Inflammatory macrophage treated with lipopolysaccharide for 1 hour (primary cell): ENCODE measurements around the gene ANKRD60.
A peak's percentile ranks its signal among the peaks of the same experiment; 100 is the strongest.

Experiments used
- DNase-seq, 2 donors: peaks; one replicate each; pipeline ENCODE4 v3.0.0-alpha.2; 2020 to 2022

Gene ANKRD60

DNA sequence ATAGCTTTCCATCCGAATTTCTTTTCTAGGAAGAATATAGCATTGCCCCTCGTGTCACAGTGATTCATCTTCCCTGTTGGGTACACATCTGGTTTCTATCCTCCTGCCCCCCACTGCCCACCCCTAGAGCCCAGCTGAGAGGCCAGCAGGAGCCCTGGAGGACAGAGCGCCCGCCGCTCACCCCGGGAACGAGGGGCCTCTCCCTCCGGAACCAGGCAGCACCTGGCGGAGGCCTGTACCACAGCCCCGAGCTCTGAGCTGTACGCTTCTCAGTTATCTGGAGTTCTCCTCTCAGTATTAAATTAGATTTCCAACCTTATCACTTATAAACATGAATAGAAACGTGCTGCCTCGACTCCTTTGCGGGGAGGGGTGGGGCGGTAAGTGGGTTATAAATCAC is 6.0 kb downstream of the ANKRD60 start:
- no peak for DNase-seq

- peak in 1 of 2 donors; percentile 40 for DNase-seq
Measured at GRCh38 chr20:58219342-58219700, 9.1 kb downstream of the ANKRD60 start.

- no peak for DNase-seq
Measured at GRCh38 chr20:58218665-58219341, 9.7 kb downstream of the ANKRD60 start.

DNA sequence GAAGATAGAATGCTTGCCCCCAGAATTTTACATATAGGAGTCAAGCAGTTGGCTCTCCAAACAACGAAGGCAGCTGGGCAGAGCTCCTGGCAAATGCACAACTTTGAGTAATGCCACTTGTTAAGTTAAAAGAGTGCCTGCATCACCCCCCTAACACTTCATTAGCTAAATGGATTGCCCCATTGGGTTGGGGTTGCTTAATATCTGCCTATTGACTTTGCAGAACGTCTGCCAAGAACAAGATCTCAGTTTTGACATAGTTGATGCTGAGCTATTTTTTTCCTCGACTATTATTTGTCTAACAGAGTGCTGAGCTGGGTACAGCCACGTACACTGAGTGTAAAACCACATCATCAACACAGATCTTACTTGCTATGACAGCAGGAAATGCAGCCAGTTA is 12.1 kb downstream of the ANKRD60 start:
- no peak for DNase-seq

GRCh38 chr20:58215116-58215515 is 13.3 kb downstream of the ANKRD60 start:
- no peak for DNase-seq

GRCh38 chr20:58214310-58214709 is 14.1 kb downstream of the ANKRD60 start:
- no peak for DNase-seq

DNA sequence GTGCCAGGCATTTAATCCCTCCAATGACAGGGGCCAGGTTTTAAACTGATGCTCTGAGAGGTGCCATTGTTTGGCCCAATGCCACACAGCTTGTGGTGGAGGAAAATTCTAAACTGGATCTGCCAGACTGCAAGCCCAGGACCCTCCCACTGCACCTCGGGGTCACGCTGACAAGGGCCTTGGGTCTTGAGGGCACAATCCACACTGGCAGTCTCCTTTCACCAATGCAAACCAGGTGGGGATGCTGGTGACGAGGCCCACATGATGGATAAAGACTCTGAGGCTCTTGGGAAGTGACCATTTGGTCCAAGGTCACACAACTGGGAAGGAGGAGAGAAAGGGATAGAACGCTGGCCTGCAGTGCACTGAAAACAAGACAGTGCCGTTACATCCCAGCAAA is 14.7 kb downstream of the ANKRD60 start:
- no peak for DNase-seq

DNA sequence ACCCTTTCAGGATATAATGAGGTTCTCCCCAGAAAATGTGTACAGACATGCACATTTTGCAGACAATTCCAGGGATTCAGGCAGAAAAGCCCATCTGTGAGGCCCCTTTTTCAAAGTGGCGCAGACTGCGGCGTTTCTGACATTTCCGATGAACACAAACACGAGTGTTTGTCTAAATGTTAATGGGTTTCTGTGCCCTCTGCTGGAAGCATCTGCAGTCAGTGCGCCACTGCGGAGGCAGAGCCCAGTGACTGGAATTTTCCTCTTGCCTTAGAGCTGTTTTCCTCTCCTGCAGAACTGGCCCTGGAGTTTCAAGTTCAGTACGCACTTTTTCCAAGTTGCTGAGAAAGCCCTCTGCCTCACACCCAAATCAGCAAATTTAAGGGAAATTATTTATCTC is 15.3 kb downstream of the ANKRD60 start:
- no peak for DNase-seq

DNA sequence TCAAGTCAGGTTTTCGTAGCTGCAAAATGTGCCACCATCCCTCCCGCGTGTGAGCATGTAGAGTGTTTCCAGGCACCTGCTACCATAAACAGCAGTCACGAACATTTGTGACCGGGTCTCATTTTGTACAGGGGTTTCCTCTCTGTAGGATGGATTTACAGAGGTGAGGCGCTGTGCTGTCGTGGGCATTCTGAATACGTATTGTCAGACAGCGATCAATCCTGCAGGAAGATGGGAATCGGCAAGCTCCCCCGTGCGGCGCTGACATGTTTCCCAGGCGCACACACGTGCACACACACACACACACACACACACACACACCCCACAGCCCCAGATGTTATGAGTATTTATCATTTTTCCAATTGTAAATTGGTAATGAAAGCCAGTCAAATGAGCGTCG is 15.8 kb downstream of the ANKRD60 start:
- DNase-seq: no peak

DNA sequence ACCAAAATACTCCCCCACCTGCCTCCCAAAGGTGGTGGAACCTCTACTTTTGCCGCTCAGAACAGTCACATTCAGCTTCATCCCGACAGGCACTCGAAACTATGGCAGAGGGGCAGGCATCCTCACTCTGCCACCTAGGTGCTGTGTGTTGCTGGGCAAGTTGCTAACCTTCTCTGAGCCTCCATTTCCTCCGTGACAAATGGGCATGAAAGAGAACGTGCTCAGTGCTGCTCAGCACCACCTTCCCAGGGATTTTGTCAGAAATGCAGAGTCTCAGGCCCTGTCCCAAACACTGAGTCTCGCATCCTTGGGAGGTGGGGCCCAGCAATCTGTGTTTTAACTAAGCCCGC is 18.1 kb downstream of the ANKRD60 start:
- DNase-seq: no peak

GRCh38 chr20:58209652-58210397 is 18.6 kb downstream of the ANKRD60 start:
- DNase-seq: peak; percentile 40 to 89

GRCh38 chr20:58208944-58209343 is 19.5 kb downstream of the ANKRD60 start:
- no peak for DNase-seq

DNA sequence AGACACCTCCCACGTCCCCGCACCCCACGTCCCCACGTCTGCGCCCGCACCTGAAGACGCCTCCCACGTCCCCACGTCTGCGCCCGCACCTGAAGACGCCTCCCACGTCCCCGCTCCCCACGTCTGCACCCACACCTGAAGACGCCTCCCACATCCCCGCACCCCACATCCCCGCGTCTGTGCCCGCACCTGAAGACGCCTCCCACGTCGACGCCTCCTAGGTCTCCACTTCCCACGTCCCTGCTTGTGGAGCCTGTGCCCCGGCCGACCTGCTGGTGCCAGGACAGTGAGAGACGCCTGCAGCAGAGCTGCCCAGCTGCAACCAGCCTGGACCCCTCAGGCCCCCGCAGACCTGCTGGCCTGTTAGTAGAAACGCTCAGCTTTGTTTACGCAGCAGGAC is 22.6 kb downstream of the ANKRD60 start:
- DNase-seq: no peak

DNA sequence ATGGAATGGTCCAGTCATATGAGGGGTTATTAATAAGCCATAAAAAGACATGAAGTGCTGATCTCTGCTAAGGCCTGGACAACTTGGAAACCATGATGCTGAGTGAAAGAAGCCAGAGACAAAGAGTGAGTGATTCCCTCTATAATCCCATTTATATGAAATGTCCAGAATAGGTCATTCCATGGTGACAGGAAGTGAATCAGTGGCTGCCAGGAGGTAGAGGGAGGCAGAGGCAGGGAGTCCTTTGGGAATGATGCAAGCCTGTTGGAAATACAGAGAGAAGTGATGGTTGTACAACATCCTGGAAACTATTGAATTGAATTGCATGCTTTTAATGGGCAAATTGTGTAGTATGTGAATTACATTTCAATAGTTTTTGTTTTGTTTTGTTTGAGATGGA is 26.4 kb downstream of the ANKRD60 start:
- DNase-seq: no peak

DNA sequence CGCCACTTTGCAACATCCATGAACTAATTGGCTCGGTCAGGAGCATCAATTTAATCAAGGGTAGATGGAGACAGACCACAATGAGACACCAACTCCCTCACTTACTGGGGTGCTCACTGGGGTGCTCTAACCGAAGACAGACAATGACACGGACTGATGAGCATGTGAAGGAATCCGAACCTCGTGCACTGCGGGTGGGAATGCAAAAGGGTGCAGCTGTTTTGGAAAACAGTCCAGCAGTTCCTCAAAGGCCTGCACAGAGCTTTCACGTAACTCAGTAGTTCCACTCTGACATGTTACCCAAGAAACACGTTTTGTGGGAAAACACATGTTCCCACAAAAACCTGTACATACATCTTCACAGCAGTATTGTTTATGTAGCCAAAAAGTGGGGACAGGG is 26.8 kb downstream of the ANKRD60 start:
- no peak for DNase-seq

DNA sequence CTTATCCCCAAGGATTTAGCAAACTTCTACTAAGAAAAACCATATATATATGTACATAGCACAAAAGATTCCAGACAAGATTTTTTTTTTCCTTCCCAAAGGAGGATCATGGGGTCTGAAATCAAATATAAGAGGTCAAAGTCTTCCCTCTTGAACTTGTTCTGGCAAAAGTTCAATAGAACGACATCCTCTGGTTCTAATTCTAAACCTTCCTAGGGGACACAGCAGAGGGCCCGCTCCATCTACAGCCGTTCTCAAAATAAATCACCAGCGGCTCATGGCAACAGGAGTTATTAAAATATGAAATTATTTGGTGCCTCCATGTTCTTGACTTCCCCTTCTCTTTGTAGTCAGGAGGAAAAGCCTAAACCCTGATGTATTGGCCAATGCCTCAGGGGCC is 29.0 kb downstream of the ANKRD60 start:
- no peak for DNase-seq

GRCh38 chr20:58198901-58199355 is 29.5 kb downstream of the ANKRD60 start:
- DNase-seq: no peak

DNA sequence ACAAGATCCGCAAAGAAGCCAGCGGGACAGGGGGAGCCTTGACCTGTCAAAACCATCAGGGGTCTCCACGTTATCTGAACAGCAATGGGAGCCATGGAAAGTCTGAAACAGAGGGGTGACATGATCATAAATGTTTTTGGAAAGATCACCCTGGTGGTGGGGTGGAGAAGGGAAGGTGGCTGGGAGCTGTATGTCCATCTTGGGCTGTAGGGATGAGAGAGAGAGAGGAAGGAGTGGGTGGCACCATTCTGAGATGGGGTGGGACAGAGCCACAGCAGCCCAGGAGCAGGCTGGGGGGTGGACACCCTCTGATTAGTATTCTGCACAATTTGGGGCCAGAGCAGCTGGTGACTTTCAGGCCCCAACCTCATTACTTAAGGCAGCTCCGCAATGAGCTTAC is 30.1 kb downstream of the ANKRD60 start:
- no peak for DNase-seq

DNA sequence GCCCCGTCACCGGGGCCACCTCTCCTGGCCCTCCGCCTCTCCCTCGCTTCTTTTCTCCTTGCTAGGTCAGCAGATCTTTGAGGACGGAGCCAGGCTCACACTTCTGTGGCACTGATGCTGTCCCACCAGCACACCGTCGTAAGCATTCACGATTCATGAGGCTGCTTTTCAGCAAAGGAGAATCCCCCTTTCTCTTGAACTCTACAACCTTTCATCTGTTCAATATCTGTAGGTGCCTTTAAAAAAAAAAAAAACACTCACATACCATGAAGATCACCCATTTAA is 31.3 kb downstream of the ANKRD60 start:
- DNase-seq: no peak

- no peak for DNase-seq
Measured at GRCh38 chr20:58196402-58197184, 31.9 kb downstream of the ANKRD60 start.

DNA sequence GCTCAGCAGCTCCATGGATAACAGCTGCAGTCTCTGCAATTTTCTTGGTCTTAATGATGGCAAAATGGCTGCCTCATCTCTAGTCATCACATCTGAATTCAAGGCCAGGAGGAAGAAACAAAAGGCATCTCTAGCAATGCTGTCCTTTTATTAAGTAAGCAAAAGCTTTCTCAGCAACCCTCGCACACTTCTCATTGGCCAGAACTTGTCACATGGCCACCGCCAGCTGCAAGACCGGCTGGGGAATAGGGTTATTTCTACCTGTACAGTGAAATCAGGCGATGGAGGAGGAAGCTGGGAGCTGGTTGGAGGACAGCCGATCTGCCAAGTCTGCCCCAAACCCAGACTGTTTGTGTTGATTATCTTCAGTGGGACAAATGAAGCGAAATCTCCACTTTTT is 33.4 kb downstream of the ANKRD60 start:
- no peak for DNase-seq

DNA sequence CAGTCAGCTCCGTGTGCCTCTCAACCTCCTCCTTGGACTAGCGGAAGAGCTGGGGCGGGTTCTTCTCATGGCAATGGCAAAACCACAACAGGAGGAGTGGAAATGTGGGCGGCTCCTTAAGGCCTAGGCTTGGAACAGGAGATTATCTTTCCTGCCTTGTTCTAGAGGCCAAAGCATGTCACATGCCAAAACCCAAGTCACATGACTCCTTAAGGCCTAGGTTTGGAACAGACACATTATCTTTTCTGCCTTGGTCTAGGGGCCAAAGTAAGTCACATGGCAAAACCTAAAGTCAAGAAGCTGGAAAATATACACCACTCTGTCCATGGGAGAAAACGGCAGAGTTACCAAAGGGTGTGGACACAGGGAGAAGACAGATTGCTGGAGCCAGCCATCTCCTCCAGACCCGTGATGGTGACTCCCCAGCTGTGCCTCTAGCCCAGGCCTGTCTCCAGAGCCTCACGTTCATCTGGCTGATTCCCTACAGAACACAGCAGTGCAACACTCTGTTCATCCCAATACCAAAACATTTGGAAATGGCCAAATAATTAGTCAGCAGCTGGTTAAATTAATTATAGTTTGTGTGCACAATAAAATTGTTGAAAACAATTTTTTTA is 34.2 kb downstream of the ANKRD60 start:
- no peak for DNase-seq

GRCh38 chr20:58192567-58192966 is 35.9 kb downstream of the ANKRD60 start:
- peak in 1 of 2 donors; percentile 21 for DNase-seq

DNA sequence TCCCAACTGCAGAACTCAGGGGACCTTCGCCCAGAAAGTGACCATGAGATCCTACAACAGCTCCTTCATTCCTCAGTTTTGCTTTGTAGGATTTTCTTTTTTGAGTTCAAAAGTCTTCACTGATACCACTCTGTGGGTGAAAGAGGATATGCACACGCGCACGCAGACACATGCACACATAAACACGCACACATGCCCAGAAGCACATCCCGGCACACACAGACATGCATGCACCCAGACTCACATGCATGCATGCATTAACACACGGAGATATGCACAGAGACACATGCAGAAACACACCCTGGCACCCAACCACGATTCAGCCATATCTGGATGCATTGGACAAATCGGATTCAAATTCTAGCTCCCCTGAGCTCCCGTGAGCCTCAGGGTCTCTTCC is 36.4 kb downstream of the ANKRD60 start:
- no peak for DNase-seq
